Measurements from ENCODE around the gene CRYL1.

The CRYL1 gene

GRCh38 chr13:20401931-20402856 is 123.5 kb downstream of the CRYL1 start:
- H3K36me3 ChIP-seq (ENCODE audit: control insufficient read depth, insufficient read depth, low read length), result no peaks in the 10 kb centered on the region
- H3K4me1 ChIP-seq (ENCODE audit: control insufficient read depth, insufficient read depth, low read length), result no peaks in the 10 kb centered on the region
- H3K27ac ChIP-seq (ENCODE audit: insufficient read depth, low read depth, low read length, poor library complexity, severe bottlenecking), result no peak overlapping the region
- no peaks in the 10 kb centered on the region for H3K9me3 ChIP-seq (ENCODE audit: control insufficient read depth, low read length)
- H3K4me3 ChIP-seq (ENCODE audit: insufficient read depth, low read depth, low read length), result no peak overlapping the region
- H3K27me3 ChIP-seq (ENCODE audit: control insufficient read depth, insufficient read depth, low read length, poor library complexity, severe bottlenecking), result no peaks in the 10 kb centered on the region
- 93% methylated on average over 21 of the region's 21 CpGs for WGBS, 2 experiments

GRCh38 chr13:20401531-20401930 is 124.1 kb downstream of the CRYL1 start:
- H3K27ac ChIP-seq (ENCODE audit: insufficient read depth, low read depth, low read length, poor library complexity, severe bottlenecking), result no peak overlapping the region
- no peaks in the 10 kb centered on the region for H3K36me3 ChIP-seq (ENCODE audit: control insufficient read depth, insufficient read depth, low read length)
- H3K9me3 ChIP-seq (ENCODE audit: control insufficient read depth, low read length), result no peaks in the 10 kb centered on the region
- no peaks in the 10 kb centered on the region for H3K27me3 ChIP-seq (ENCODE audit: control insufficient read depth, insufficient read depth, low read length, poor library complexity, severe bottlenecking)
- H3K4me1 ChIP-seq (ENCODE audit: control insufficient read depth, insufficient read depth, low read length), result no peaks in the 10 kb centered on the region
- WGBS, 2 experiments, result 92 to 94% methylated on average over 5 of the region's 5 CpGs
- no peak overlapping the region for H3K4me3 ChIP-seq (ENCODE audit: insufficient read depth, low read depth, low read length)

GRCh38 chr13:20400774-20401173 is 124.9 kb downstream of the CRYL1 start:
- Histone ChIP-seq H3K27ac (ENCODE audit: insufficient read depth, low read depth, low read length, poor library complexity, severe bottlenecking) (no peak overlapping the region), H3K4me1 (ENCODE audit: control insufficient read depth, insufficient read depth, low read length) (no peaks in the 10 kb centered on the region), H3K27me3 (ENCODE audit: control insufficient read depth, insufficient read depth, low read length, poor library complexity, severe bottlenecking) (no peaks in the 10 kb centered on the region), H3K9me3 (ENCODE audit: control insufficient read depth, low read length) (no peaks in the 10 kb centered on the region), H3K36me3 (ENCODE audit: control insufficient read depth, insufficient read depth, low read length) (no peaks in the 10 kb centered on the region), H3K4me3 (ENCODE audit: insufficient read depth, low read depth, low read length) (no peak overlapping the region)
- WGBS, 2 experiments, result 65 to 66% methylated on average over 7 of the region's 7 CpGs

GRCh38 chr13:20399961-20400360 is 125.7 kb downstream of the CRYL1 start:
- Histone ChIP-seq H3K27ac (ENCODE audit: insufficient read depth, low read depth, low read length, poor library complexity, severe bottlenecking) (no peak overlapping the region), H3K9me3 (ENCODE audit: control insufficient read depth, low read length) (no peaks in the 10 kb centered on the region), H3K4me1 (ENCODE audit: control insufficient read depth, insufficient read depth, low read length) (no peaks in the 10 kb centered on the region), H3K27me3 (ENCODE audit: control insufficient read depth, insufficient read depth, low read length, poor library complexity, severe bottlenecking) (no peaks in the 10 kb centered on the region), H3K4me3 (ENCODE audit: insufficient read depth, low read depth, low read length) (no peak overlapping the region), H3K36me3 (ENCODE audit: control insufficient read depth, insufficient read depth, low read length) (no peaks in the 10 kb centered on the region)
- 88 to 92% methylated on average over 4 of the region's 4 CpGs for WGBS, 2 experiments

GRCh38 chr13:20399515-20399914 is 126.1 kb downstream of the CRYL1 start:
- no peak overlapping the region for H3K4me3 ChIP-seq (ENCODE audit: insufficient read depth, low read depth, low read length)
- H3K9me3 ChIP-seq (ENCODE audit: control insufficient read depth, low read length), result no peaks in the 10 kb centered on the region
- H3K4me1 ChIP-seq (ENCODE audit: control insufficient read depth, insufficient read depth, low read length), result no peaks in the 10 kb centered on the region
- no peaks in the 10 kb centered on the region for H3K27me3 ChIP-seq (ENCODE audit: control insufficient read depth, insufficient read depth, low read length, poor library complexity, severe bottlenecking)
- 89 to 92% methylated on average over 5 of the region's 5 CpGs for WGBS, 2 experiments
- H3K36me3 ChIP-seq (ENCODE audit: control insufficient read depth, insufficient read depth, low read length), result no peaks in the 10 kb centered on the region
- H3K27ac ChIP-seq (ENCODE audit: insufficient read depth, low read depth, low read length, poor library complexity, severe bottlenecking), result no peak overlapping the region

- H3K36me3 ChIP-seq (ENCODE audit: control insufficient read depth, insufficient read depth, low read length), result no peaks in the 10 kb centered on the region
- H3K27me3 ChIP-seq (ENCODE audit: control insufficient read depth, insufficient read depth, low read length, poor library complexity, severe bottlenecking), result no peaks in the 10 kb centered on the region
- H3K9me3 ChIP-seq (ENCODE audit: control insufficient read depth, low read length), result no peaks in the 10 kb centered on the region
- WGBS, 2 experiments, result 90 to 91% methylated on average over 10 of the region's 10 CpGs
- no peak overlapping the region for H3K27ac ChIP-seq (ENCODE audit: insufficient read depth, low read depth, low read length, poor library complexity, severe bottlenecking)
- no peaks in the 10 kb centered on the region for H3K4me1 ChIP-seq (ENCODE audit: control insufficient read depth, insufficient read depth, low read length)
- no peak overlapping the region for H3K4me3 ChIP-seq (ENCODE audit: insufficient read depth, low read depth, low read length)
Observed at GRCh38 chr13:20398459-20398858, 127.2 kb downstream of the CRYL1 start.

GRCh38 chr13:20397896-20398295 is 127.8 kb downstream of the CRYL1 start:
- H3K4me3 ChIP-seq (ENCODE audit: insufficient read depth, low read depth, low read length), result no peak overlapping the region
- no peak overlapping the region for H3K27ac ChIP-seq (ENCODE audit: insufficient read depth, low read depth, low read length, poor library complexity, severe bottlenecking)
- 91 to 95% methylated on average over 5 of the region's 5 CpGs for WGBS, 2 experiments
- H3K9me3 ChIP-seq (ENCODE audit: control insufficient read depth, low read length), result no peaks in the 10 kb centered on the region
- no peaks in the 10 kb centered on the region for H3K36me3 ChIP-seq (ENCODE audit: control insufficient read depth, insufficient read depth, low read length)
- H3K27me3 ChIP-seq (ENCODE audit: control insufficient read depth, insufficient read depth, low read length, poor library complexity, severe bottlenecking), result no peaks in the 10 kb centered on the region
- H3K4me1 ChIP-seq (ENCODE audit: control insufficient read depth, insufficient read depth, low read length), result no peaks in the 10 kb centered on the region

GRCh38 chr13:20395061-20395916 is 130.4 kb downstream of the CRYL1 start:
- H3K4me3 ChIP-seq (ENCODE audit: insufficient read depth, low read depth, low read length), result no peak overlapping the region
- H3K9me3 ChIP-seq (ENCODE audit: control insufficient read depth, low read length), result no peaks in the 10 kb centered on the region
- WGBS, 2 experiments, result 92 to 94% methylated on average over 26 of the region's 26 CpGs
- H3K27ac ChIP-seq (ENCODE audit: insufficient read depth, low read depth, low read length, poor library complexity, severe bottlenecking), result no peak overlapping the region
- no peaks in the 10 kb centered on the region for H3K4me1 ChIP-seq (ENCODE audit: control insufficient read depth, insufficient read depth, low read length)
- no peaks in the 10 kb centered on the region for H3K27me3 ChIP-seq (ENCODE audit: control insufficient read depth, insufficient read depth, low read length, poor library complexity, severe bottlenecking)
- no peaks in the 10 kb centered on the region for H3K36me3 ChIP-seq (ENCODE audit: control insufficient read depth, insufficient read depth, low read length)

- 94% methylated on average over 30 of the region's 30 CpGs for WGBS, 2 experiments
- H3K9me3 ChIP-seq (ENCODE audit: control insufficient read depth, low read length), result no peaks in the 10 kb centered on the region
Observed at GRCh38 chr13:20394506-20394905, 131.2 kb downstream of the CRYL1 start.

GRCh38 chr13:20394169-20394501 is 131.5 kb downstream of the CRYL1 start:
- Histone ChIP-seq H3K9me3 (ENCODE audit: control insufficient read depth, low read length) (no peaks in the 10 kb centered on the region), H3K4me3 (ENCODE audit: insufficient read depth, low read depth, low read length) (no peak overlapping the region), H3K27ac (ENCODE audit: insufficient read depth, low read depth, low read length, poor library complexity, severe bottlenecking) (no peak overlapping the region), H3K4me1 (ENCODE audit: control insufficient read depth, insufficient read depth, low read length) (no peaks in the 10 kb centered on the region), H3K36me3 (ENCODE audit: control insufficient read depth, insufficient read depth, low read length) (no peaks in the 10 kb centered on the region), H3K27me3 (ENCODE audit: control insufficient read depth, insufficient read depth, low read length, poor library complexity, severe bottlenecking) (no peaks in the 10 kb centered on the region)
- WGBS, 2 experiments, result 93 to 95% methylated on average over 8 of the region's 8 CpGs

More at GRCh38 chr13:20394506-20394905, 131.2 kb downstream of the CRYL1 start:
- Histone ChIP-seq H3K4me1 (ENCODE audit: control insufficient read depth, insufficient read depth, low read length) (no peaks in the 10 kb centered on the region), H3K27me3 (ENCODE audit: control insufficient read depth, insufficient read depth, low read length, poor library complexity, severe bottlenecking) (no peaks in the 10 kb centered on the region), H3K27ac (ENCODE audit: insufficient read depth, low read depth, low read length, poor library complexity, severe bottlenecking) (no peak overlapping the region), H3K36me3 (ENCODE audit: control insufficient read depth, insufficient read depth, low read length) (no peaks in the 10 kb centered on the region), H3K4me3 (ENCODE audit: insufficient read depth, low read depth, low read length) (no peak overlapping the region)

Data from ectodermal cell (in vitro differentiated cells).